Neutrophil (primary cell): ENCODE data around the gene AS3MT.

ENCODE experiments used
- H3K27ac ChIP-seq: fragments of 200-600 bp; sonication (generic); 2 replicates; pipeline ENCODE4 v1.5.1; 2016; ENCODE audit warnings: mild to moderate bottlenecking, moderate library complexity
- H3K27me3 ChIP-seq: fragments of 200-600 bp; sonication (generic); 2 replicates; pipeline ENCODE4 v1.6.0; 2016; ENCODE audit warnings: mild to moderate bottlenecking
- H3K36me3 ChIP-seq: fragments of 200-600 bp; sonication (generic); 2 replicates; pipeline ENCODE4 v1.5.1; 2017
- H3K4me1 ChIP-seq, 2 experiments: fragments of 200-600 bp in 1 of 2; sonication (generic) in 1 of 2; 1 replicate in 1 of 2; 2 replicates in 1 of 2; pipeline versions ENCODE4 v1.5.1 to v1.6.1; 2013 to 2016; ENCODE audit warnings: low read depth in 1 of 2, low read length in 1 of 2, mild to moderate bottlenecking in 1 of 2, moderate library complexity in 1 of 2; ENCODE audit not compliant: control insufficient read depth in 1 of 2, insufficient read depth in 1 of 2
- H3K4me3 ChIP-seq, 2 experiments: fragments of 200-600 bp in 1 of 2; sonication (generic) in 1 of 2; 1 replicate in 1 of 2; 2 replicates in 1 of 2; pipeline ENCODE4 v1.5.1; 2013 to 2016; ENCODE audit warnings: low read depth in 1 of 2, low read length in 1 of 2, mild to moderate bottlenecking in 1 of 2, moderate library complexity in 1 of 2
- H3K9me3 ChIP-seq: fragments of 200-600 bp; sonication (generic); 2 replicates; pipeline ENCODE4 v1.5.1; 2016
- TF ChIP-seq, protein P1 (sequence below): fragments of 200-600 bp; sonication (generic); IDR thresholded peaks from 2 replicates; pipeline ENCODE4 v1.5.1; 2016; ENCODE audit warnings: antibody characterized with exemption

The AS3MT gene

DNA sequence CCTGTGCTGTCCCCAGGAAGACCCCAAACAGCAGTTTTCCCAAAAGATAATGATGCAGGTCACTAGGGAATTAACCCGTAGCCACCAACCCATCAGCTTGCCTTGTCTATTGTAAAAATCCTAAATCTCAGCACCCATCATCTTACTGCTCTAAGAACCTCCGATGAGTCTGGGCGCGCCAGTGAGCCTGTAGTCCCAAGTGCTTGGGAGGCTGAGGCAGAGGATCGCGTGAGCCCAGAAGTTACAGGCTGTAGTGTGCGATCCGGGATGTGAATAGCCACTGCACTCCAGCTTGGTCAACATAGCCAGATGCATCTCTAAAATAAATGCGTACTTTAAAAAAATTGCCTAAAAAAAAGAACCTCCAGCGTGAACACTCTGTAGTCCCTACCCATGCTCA lies 951 bp downstream of the AS3MT start:
- H3K4me1 ChIP-seq = peaks cover 0 to 6% of the 10 kb centered on the region in 2 experiments
- H3K4me3 ChIP-seq = no peak overlapping the region
- no peak overlapping the region for H3K27ac ChIP-seq

DNA sequence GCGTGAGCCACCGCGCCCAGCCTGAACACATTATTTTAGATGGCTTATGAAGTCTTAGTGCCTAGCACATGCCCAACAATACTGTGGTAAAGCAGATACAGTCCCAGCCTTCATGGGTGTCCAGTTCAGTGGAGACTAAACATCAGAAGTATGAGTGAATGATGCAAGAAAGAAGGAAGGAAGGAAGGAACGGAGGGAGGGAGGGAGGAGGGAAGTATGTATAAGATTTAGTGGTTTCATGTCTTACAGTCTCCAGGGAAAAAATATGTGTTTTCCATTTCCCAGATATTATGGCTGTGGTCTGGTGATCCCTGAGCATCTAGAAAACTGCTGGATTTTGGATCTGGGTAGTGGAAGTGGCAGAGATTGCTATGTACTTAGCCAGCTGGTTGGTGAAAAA lies 2.9 kb downstream of the AS3MT start:
- TF ChIP-seq, protein P1, sequence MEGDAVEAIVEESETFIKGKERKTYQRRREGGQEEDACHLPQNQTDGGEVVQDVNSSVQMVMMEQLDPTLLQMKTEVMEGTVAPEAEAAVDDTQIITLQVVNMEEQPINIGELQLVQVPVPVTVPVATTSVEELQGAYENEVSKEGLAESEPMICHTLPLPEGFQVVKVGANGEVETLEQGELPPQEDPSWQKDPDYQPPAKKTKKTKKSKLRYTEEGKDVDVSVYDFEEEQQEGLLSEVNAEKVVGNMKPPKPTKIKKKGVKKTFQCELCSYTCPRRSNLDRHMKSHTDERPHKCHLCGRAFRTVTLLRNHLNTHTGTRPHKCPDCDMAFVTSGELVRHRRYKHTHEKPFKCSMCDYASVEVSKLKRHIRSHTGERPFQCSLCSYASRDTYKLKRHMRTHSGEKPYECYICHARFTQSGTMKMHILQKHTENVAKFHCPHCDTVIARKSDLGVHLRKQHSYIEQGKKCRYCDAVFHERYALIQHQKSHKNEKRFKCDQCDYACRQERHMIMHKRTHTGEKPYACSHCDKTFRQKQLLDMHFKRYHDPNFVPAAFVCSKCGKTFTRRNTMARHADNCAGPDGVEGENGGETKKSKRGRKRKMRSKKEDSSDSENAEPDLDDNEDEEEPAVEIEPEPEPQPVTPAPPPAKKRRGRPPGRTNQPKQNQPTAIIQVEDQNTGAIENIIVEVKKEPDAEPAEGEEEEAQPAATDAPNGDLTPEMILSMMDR = no peak
- Histone ChIP-seq H3K4me3 (no peak overlapping the region), H3K27me3 (peaks cover 73% of the 10 kb centered on the region), H3K36me3 (no peaks in the 10 kb centered on the region), H3K27ac (no peak overlapping the region), H3K9me3 (no peaks in the 10 kb centered on the region), H3K4me1 (peaks cover 0 to 6% of the 10 kb centered on the region in 2 experiments)

More for the DNA sequence above, 951 bp downstream of the AS3MT start:
- TF ChIP-seq, protein P1 = no peak
- no peaks in the 10 kb centered on the region for H3K9me3 ChIP-seq
- peaks cover 73% of the 10 kb centered on the region for H3K27me3 ChIP-seq
- H3K36me3 ChIP-seq = no peaks in the 10 kb centered on the region

DNA sequence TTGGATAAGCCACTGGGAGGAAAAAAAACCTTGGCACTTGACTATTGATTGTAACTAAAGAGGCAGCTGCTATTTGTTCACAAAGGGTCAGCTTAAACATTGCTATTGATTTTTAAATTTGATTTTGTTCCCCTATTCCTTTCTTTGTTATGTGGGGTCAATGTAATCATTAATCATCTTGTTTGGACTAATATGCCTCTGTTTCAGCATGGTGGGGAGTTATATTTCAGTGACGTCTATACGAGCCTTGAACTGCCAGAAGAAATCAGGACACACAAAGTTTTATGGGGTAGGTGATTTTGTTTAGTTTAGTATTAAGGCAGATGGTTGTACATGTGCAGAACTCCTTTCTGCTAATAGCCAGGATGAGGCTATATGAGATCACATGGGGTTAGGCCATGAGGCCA lies 7.5 kb downstream of the AS3MT start:
- Histone ChIP-seq H3K27me3 (peaks cover 45% of the 10 kb centered on the region), H3K9me3 (no peaks in the 10 kb centered on the region), H3K4me1 (no peaks in the 10 kb centered on the region), H3K4me3 (no peak overlapping the region), H3K27ac (no peak overlapping the region), H3K36me3 (no peaks in the 10 kb centered on the region)
- TF ChIP-seq, protein P1 = no peak

DNA sequence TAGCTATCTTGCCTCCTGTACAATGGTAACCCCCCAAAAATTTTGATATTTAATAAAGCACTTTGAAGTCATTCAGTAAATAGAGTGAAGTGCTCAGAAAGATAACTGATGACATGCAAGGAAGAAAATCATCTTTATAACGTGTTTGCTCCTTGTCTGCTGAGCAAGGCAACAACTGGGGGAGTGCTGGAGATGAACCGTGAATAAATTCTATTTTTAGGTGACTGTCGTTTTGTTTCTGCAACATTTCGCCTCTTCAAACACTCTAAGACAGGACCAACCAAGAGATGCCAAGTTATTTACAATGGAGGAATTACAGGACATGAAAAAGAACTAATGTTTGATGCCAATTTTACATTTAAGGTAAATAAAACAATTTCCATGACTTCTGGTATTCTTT lies 9.4 kb downstream of the AS3MT start:
- no peak overlapping the region for H3K4me3 ChIP-seq
- no peaks in the 10 kb centered on the region for H3K9me3 ChIP-seq
- no peak overlapping the region for H3K27ac ChIP-seq
- H3K36me3 ChIP-seq = no peaks in the 10 kb centered on the region
- TF ChIP-seq, protein P1 = no peak
- no peaks in the 10 kb centered on the region for H3K4me1 ChIP-seq
- H3K27me3 ChIP-seq = peaks cover 28% of the 10 kb centered on the region

DNA sequence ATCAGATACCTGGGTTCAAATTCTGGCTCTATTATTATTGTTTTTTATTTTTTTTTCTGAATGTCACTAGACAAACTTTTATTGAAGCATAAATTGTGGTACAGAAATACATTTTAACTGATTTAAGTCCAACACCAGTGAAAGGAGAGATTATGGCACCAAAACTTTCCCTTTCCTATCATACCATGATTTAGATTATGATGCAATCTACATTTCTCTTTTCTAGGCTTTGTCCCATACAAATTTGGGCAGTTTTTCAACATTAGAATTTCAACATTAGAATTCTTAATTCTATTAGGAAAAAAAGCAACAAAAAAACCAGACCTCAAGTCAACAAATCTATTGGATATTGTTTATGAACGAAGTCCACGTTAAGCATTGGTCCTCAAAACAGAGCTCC lies 11.0 kb downstream of the AS3MT start:
- no peak overlapping the region for H3K4me3 ChIP-seq
- H3K4me1 ChIP-seq = no peaks in the 10 kb centered on the region
- no peak overlapping the region for H3K27ac ChIP-seq
- peaks cover 14% of the 10 kb centered on the region for H3K27me3 ChIP-seq
- no peaks in the 10 kb centered on the region for H3K36me3 ChIP-seq
- no peaks in the 10 kb centered on the region for H3K9me3 ChIP-seq
- TF ChIP-seq, protein P1 = no peak

DNA sequence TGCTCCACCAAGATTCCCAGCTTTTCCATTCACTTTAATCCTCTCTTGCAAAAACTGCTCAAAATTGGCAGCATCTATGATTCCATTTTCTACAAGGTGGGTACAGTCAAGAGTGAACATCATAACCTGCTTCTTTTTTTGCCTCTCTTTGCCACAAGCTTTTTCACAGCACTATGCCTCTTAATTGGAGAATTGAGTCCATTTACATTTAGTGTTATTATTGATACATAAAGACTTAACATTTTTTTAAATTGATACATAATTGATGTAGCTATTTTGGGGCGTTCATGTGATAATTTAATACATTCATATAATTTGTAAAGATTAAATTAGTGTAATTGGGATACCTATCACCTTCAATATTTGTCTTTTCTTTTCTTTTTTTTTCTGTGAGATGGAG lies 18.8 kb downstream of the AS3MT start:
- Histone ChIP-seq H3K27me3 (no peaks in the 10 kb centered on the region), H3K4me1 (no peaks in the 10 kb centered on the region), H3K9me3 (no peaks in the 10 kb centered on the region), H3K36me3 (no peaks in the 10 kb centered on the region), H3K4me3 (no peak overlapping the region), H3K27ac (no peak overlapping the region)
- TF ChIP-seq, protein P1 = no peak
